ENCODE measurements around the gene NKIRAS2.

DNA sequence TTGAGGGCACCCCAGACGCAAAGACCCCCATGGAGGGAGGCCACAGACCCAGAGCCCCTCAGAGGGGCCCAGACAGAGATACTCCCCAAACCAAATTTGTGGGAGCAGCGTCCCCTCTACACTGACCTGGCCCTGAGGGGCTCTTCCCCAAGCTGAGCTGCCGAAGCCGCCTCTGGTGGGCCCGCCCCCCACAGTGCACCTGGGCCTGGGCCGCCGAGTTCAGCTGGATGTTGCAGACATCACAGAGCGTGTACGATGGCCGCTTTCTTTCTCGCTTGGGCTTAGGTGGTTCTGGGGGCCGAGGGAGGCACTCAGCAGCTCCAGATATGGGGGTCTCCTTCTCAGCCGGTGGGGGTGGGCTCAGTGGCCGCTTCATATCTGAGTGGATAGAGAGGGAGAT, 42.8 kb downstream of the NKIRAS2 start:
- TF ChIP-seq, protein P1, sequence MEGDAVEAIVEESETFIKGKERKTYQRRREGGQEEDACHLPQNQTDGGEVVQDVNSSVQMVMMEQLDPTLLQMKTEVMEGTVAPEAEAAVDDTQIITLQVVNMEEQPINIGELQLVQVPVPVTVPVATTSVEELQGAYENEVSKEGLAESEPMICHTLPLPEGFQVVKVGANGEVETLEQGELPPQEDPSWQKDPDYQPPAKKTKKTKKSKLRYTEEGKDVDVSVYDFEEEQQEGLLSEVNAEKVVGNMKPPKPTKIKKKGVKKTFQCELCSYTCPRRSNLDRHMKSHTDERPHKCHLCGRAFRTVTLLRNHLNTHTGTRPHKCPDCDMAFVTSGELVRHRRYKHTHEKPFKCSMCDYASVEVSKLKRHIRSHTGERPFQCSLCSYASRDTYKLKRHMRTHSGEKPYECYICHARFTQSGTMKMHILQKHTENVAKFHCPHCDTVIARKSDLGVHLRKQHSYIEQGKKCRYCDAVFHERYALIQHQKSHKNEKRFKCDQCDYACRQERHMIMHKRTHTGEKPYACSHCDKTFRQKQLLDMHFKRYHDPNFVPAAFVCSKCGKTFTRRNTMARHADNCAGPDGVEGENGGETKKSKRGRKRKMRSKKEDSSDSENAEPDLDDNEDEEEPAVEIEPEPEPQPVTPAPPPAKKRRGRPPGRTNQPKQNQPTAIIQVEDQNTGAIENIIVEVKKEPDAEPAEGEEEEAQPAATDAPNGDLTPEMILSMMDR (IDR thresholded peaks at IDR 0.05) = no peak
- TF ChIP-seq POLR2A (IDR thresholded peaks at IDR 0.05) = no peak
- TF ChIP-seq POLR2AphosphoS5 (IDR thresholded peaks at IDR 0.05) = no peak
